HAP-1 (cell line): ENCODE measurements around the gene PPP1R17.

ENCODE experiments used
- DNase-seq, 2 experiments: peaks; one replicate each; pipeline ENCODE4 v3.0.0-alpha.2; 2016 to 2020; ENCODE audit warnings: low spot score in 2 of 2
- H3K27me3 ChIP-seq: fragments of 250-450 bp; sonication (Bioruptor Pico); 2 replicates; pipeline ENCODE4 v1.5.1; 2020; ENCODE audit warnings: low read depth, mild to moderate bottlenecking, moderate library complexity
- H3K36me3 ChIP-seq: fragments of 250-450 bp; sonication (Bioruptor Pico); replicated peaks from 2 replicates; pipeline ENCODE4 v1.5.1; 2020; ENCODE audit warnings: mild to moderate bottlenecking
- H3K4me1 ChIP-seq: fragments of 250-450 bp; sonication (Bioruptor Pico); 2 replicates; pipeline ENCODE4 v1.5.1; 2020; ENCODE audit warnings: mild to moderate bottlenecking
- H3K4me3 ChIP-seq: fragments of 250-450 bp; sonication (Bioruptor Pico); 2 replicates; pipeline ENCODE4 v1.5.1; 2020; ENCODE audit warnings: mild to moderate bottlenecking, moderate library complexity
- H3K9me3 ChIP-seq: fragments of 250-450 bp; sonication (Bioruptor Pico); 2 replicates; pipeline ENCODE4 v1.5.1; 2020; ENCODE audit warnings: mild to moderate bottlenecking, moderate library complexity
- in situ Hi-C: fragments of 300-500 bp; cut with MboI; formaldehyde crosslinking; loops from 3 replicates; pipeline ENCODE4 v1.14.3; 2020; ENCODE audit warnings: low sequenced_read_pairs, inconsistent platforms, mixed read lengths

PPP1R17 gene

DNA sequence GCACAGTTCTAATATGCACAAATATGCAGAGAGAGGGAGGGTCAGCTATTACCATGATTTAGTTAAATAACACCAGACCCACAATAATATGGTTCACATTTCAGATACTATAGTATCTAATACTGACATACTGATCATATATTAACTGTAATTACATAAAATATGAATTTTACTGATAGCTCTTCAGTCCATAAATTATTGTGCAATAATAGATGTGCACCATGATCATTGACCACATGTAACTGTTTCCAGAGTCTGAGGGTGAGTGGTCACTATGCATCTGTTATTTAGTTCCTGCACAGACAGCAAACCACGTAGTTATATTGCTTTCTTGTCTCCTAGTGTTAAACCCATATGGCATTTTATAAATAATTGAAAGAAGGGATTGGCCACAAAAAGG lies 29.3 kb downstream of the PPP1R17 start:
- DNase-seq, result no peak
- H3K36me3 ChIP-seq, result no peaks in the 10 kb centered on the region
- no peaks in the 10 kb centered on the region for H3K9me3 ChIP-seq
- H3K27me3 ChIP-seq, result no peaks in the 10 kb centered on the region
- H3K4me3 ChIP-seq, result no peak overlapping the region
- in situ Hi-C loops, result no loop called here
- no peaks in the 10 kb centered on the region for H3K4me1 ChIP-seq

DNA sequence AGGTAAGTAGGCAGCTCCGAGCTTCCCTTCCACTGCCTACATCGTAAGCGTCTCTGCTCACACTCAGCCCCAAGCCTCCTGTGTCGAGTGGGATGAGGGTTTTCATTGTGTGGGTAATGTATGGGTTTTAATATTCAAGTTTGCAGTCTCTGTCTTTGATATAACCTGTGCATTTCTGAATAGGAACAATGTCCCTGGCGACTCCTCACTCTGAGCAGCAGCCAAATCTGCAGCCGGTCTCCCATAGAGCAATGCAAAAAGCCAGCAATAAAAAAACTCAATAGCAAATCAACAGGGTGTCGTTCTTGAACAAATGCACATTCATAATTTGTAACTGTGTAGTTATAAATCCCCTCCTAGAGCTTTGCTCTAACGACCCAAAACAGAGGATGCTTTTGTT lies 33.4 kb downstream of the PPP1R17 start:
- Histone ChIP-seq H3K4me3 (no peak overlapping the region), H3K36me3 (no peaks in the 10 kb centered on the region), H3K4me1 (no peaks in the 10 kb centered on the region), H3K27me3 (no peaks in the 10 kb centered on the region), H3K9me3 (no peaks in the 10 kb centered on the region)
- in situ Hi-C loops, result no loop called here
- DNase-seq, result no peak

DNA sequence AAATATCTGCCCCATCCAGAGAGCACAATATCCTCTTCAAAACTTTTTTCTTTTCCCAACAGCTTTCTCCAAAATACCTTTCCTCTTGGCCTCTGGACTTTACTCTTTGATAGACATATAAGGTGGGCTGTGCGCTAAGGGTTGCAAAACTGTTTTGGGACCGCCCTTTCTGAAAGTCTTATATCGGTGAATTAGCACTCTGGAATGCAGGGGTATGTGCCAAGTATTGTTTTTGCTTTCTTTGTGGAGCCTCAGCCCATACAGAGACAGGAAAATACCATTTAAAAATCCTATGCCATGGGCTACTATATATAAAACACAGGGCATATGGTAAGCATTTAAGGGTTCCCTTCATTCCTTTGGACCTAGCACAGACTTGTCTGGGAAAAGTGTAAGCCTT lies 37.7 kb downstream of the PPP1R17 start:
- in situ Hi-C loops, result no loop called here
- no peaks in the 10 kb centered on the region for H3K36me3 ChIP-seq
- no peaks in the 10 kb centered on the region for H3K27me3 ChIP-seq
- H3K9me3 ChIP-seq, result no peaks in the 10 kb centered on the region
- no peak for DNase-seq
- H3K4me1 ChIP-seq, result no peaks in the 10 kb centered on the region
- H3K4me3 ChIP-seq, result no peak overlapping the region

DNA sequence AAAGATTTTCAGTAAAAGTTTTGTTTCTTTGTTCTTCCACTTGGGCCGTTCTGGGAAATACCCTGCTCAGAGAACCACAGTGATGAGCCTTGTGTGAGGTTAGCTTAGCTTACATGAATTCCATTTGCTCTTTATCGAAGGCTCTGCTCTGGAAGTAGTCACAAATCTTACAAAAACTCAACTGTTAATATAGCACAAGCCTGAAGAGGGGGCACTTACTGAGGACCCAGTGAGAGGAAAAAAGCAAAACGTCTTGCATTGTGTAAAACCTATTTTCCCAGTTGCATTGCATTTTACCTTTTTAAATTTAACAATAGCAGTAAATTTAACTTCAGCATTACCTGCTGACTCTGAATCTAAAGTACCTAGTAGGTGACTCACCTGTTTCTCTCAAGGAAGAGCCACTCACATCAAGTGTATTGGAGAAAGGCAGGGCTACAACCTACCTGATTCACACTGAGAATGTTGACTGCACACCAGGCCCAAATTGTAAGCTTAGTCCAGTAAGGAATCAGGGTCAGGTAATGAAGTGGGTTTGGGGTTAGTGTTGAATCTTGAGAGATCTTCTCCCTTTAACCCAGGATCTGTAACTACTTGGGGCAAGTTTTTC lies 42.3 kb downstream of the PPP1R17 start:
- H3K4me3 ChIP-seq, result no peak overlapping the region
- in situ Hi-C loops, result no loop called here
- H3K36me3 ChIP-seq, result no peaks in the 10 kb centered on the region
- no peaks in the 10 kb centered on the region for H3K27me3 ChIP-seq
- H3K9me3 ChIP-seq, result no peaks in the 10 kb centered on the region
- DNase-seq, result no peak
- no peaks in the 10 kb centered on the region for H3K4me1 ChIP-seq

DNA sequence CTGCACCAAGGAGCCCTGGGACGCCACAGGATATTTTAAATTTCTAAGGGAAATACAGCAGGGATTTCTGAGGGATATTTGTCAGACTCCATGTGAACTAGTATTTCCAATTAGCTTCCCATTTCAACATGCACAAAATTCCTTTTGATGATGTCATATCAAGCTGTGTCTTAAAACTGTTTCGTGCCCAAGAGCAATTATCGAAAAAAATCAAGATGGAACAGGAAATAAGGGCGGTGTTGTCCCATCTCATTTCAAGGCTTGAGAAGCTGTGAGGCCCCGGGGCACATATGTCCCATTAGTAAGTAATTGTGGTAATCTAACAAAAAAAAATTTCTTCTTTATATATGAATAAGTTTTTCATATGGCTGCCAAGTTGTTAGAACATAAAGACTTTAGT lies 47.4 kb downstream of the PPP1R17 start:
- no peak overlapping the region for H3K4me3 ChIP-seq
- no peak for DNase-seq
- H3K36me3 ChIP-seq, result no peaks in the 10 kb centered on the region
- no peaks in the 10 kb centered on the region for H3K27me3 ChIP-seq
- H3K9me3 ChIP-seq, result no peaks in the 10 kb centered on the region
- in situ Hi-C loops, result loop anchor here (10.0 kb wide), 1 partner anchor 360 kb away; no protein-coding TSS in a partner anchor
- H3K4me1 ChIP-seq, result no peaks in the 10 kb centered on the region

DNA sequence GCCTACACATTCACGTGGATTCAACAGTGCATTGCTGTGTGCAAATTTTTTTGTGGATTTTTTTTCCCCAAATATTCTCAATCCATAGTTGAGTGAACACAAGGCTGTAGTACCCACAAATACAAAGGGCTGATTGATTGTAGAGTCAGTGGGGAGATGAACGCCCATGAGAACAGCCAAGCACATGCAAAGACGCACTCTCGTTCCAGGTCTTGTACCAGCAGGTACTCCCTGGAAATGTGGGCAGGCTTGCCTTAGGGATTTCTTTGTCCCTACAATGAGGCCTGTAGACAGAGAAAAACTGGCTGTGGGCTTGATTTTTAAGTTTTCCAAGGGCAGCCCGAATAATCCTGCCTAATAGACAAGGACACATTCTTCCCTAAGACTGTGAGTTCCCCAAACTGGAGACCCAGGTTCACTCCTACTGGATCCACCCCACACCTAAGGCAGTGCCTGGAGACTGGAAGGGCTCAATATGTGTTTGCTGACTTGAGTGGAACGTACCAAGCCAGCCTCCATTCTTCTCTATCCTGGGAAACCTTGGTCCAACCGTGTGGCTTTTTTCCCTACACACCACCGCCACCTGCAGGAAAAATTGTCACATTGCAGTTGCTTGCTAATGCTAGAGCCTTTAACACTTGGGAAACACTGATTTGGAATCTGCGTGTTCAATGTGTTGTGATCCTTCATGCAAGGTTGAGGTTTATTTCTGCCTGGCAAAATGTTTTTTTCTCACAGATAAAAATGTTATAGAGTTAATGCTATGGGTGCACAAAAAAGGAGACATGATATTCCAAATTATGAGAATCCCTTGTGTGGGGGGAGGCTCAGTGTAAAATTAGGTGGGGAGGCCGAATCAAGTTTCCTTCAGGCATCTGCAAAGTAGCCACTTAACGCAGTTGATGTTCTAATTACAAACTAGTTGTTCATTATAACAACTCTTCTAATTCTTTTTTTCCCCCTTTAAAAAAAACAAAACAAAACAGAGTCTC lies 49.3 kb downstream of the PPP1R17 start:
- Histone ChIP-seq H3K4me3 (no peak overlapping the region), H3K36me3 (no peaks in the 10 kb centered on the region), H3K27me3 (no peaks in the 10 kb centered on the region), H3K4me1 (no peaks in the 10 kb centered on the region), H3K9me3 (no peaks in the 10 kb centered on the region)
- in situ Hi-C loops, result loop anchor here (5.0 to 10.0 kb wide), 2 partner anchors 361 to 604 kb away; no protein-coding TSS in a partner anchor
- DNase-seq, result peak; percentile 48 to 72

DNA sequence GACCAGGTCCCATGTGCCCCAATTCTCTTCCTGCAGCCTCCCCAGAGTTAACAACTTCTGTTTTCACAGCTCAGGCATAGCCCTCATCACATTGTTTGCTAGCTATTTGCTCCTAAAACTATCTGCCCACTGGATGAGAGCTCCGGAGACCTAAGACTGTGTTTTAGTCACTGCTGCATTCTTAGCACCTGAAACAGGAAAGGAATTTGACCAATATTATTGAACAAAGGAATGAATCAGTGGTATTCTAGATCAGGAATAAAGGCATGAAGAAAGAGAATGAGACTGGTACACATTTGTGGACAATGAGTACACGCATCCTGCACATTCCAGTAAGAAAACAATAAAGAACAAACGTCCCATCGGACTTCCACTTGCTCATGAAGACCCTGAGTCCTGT lies 54.8 kb downstream of the PPP1R17 start:
- no peak for DNase-seq
- H3K27me3 ChIP-seq, result no peaks in the 10 kb centered on the region
- no peaks in the 10 kb centered on the region for H3K9me3 ChIP-seq
- in situ Hi-C loops, result loop anchor here (10.0 kb wide), 1 partner anchor 463 kb away; no protein-coding TSS in a partner anchor
- no peaks in the 10 kb centered on the region for H3K4me1 ChIP-seq
- no peaks in the 10 kb centered on the region for H3K36me3 ChIP-seq
- no peak overlapping the region for H3K4me3 ChIP-seq

DNA sequence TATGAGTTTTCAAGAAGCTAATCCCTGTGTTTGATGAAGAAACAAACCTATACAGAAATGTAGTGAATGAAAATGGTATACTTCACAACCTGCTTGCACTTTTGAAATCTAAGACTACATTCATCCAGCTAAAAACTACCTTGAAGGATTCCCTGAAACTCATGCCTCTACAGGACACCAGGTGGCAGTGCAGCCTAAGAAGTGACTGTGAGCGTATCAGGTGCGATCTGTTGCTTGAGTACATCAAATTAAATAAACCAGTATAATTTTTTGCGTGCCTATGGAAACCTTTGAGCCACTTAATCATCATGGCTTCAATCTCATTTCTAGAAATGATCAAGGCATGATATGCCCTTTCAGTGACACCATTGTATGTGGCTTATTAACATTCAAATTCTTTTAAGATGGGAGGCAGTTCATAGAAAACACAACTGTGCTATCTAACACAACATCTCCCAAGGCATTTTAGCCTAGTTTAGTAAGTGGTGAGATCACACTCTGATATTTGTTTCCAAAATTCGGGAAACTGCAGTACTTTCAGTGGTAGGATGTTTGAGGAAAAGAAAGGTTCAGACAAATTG lies 57.4 kb downstream of the PPP1R17 start:
- in situ Hi-C loops, result loop anchor here (10.0 kb wide), 1 partner anchor 460 kb away; no protein-coding TSS in a partner anchor
- H3K4me3 ChIP-seq, result no peak overlapping the region
- peak; percentile 48 to 67 for DNase-seq
- H3K27me3 ChIP-seq, result no peaks in the 10 kb centered on the region
- H3K4me1 ChIP-seq, result no peaks in the 10 kb centered on the region
- no peaks in the 10 kb centered on the region for H3K9me3 ChIP-seq
- no peaks in the 10 kb centered on the region for H3K36me3 ChIP-seq

DNA sequence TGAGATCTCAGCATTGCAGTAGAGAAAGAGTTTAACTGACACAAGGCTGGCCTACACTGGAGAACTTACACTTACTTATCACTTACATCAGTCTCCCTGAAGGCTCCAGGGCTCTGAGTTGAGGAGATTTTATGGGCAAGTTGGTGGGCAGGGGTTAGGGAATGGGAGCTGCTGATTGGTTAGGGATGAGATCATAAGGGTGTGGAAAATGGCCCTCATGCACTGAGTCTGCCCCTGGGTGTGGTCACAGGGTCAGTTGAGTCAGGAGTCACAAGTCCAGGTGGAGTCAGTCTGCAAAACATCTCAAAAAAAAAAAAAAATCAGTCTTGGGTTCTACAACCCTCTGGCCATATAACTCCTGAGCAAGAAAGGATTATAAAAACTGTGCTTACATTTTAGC lies 60.5 kb downstream of the PPP1R17 start:
- in situ Hi-C loops, result loop anchor here (10.0 kb wide), 1 partner anchor 457 kb away; no protein-coding TSS in a partner anchor
- no peaks in the 10 kb centered on the region for H3K9me3 ChIP-seq
- H3K4me3 ChIP-seq, result no peak overlapping the region
- H3K4me1 ChIP-seq, result no peaks in the 10 kb centered on the region
- no peaks in the 10 kb centered on the region for H3K36me3 ChIP-seq
- H3K27me3 ChIP-seq, result no peaks in the 10 kb centered on the region
- no peak for DNase-seq

DNA sequence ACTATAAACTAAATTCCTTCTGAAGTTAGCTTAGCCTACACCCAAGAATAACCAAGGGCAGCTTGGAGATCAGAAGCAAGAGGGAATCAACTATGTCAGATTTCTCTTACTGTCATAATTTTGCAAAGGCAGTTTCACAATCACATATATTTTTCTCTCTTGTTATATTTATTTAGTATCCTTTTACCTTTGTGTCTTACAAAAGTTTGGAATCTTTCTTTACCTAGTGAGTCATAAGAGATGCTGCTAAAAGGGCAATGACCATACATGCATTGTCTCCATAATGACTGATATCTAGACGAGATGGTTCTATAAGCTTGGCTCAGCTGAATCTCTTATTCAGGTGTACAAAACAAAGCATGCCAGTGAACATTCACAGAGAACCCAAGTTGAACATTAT lies 61.1 kb downstream of the PPP1R17 start:
- Histone ChIP-seq H3K4me3 (no peak overlapping the region), H3K9me3 (no peaks in the 10 kb centered on the region), H3K27me3 (no peaks in the 10 kb centered on the region), H3K4me1 (no peaks in the 10 kb centered on the region), H3K36me3 (no peaks in the 10 kb centered on the region)
- DNase-seq, result no peak
- in situ Hi-C loops, result loop anchor here (10.0 kb wide), 1 partner anchor 457 kb away; no protein-coding TSS in a partner anchor

DNA sequence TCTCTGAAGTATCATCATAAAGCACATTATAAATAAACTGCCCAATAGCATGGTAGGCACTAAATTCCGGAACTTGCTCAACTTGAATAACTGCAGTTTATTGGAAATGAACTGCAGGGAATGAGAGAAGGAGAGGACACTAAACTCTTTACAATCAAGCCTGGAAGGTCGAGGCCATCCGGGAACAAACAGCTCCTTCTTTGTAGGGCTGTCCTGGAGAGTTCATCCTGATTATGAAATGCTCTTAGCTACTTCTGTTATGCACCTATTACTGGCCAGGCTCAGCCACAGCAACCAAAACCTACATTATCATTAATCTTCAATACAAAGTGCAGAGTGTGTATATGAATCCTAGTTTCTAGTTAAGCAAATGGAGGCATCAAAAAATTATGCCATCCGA lies 64.7 kb downstream of the PPP1R17 start:
- H3K4me1 ChIP-seq, result no peaks in the 10 kb centered on the region
- DNase-seq, result no peak
- in situ Hi-C loops, result no loop called here
- H3K4me3 ChIP-seq, result no peak overlapping the region
- H3K27me3 ChIP-seq, result no peaks in the 10 kb centered on the region
- no peaks in the 10 kb centered on the region for H3K9me3 ChIP-seq
- no peaks in the 10 kb centered on the region for H3K36me3 ChIP-seq
